Activated CD4-positive, alpha-beta memory T cell treated with anti-CD3 and anti-CD28 coated beads, Interleukin-2, amount 10 ng/mL, durations not matched to agents 7 days and 5 days (primary cell): ENCODE data around the gene MOV10L1. TPM values are rescaled to one million over a fixed set of nuclear protein-coding genes. Genes with fewer than 3 reads are reported as not detected.
"Not testable (repeated sequence)": the region's sequence is repeated elsewhere in the genome, so short reads cannot be mapped to it uniquely, and the experiment has no call there.

ENCODE experiments used
- CTCF ChIA-PET: fragments of 350-600 bp; sonication (Branson Sonifier 250); formaldehyde crosslinking; loops from one replicate; lab custom pipeline; 2021; ENCODE audit warnings: antibody characterized with exemption, inconsistent platforms; lab: Charles Lee
- POLR2A ChIA-PET: fragments of 350-600 bp; sonication (Branson Sonifier 250); formaldehyde crosslinking; loops from one replicate; lab custom pipeline; 2021; ENCODE audit warnings: antibody characterized with exemption; lab: Charles Lee
- DNase-seq: peaks from one replicate; pipeline ENCODE4 v3.0.0-alpha.2; 2020
- H3K27ac Mint-ChIP-seq: one replicate; pipeline ENCODE4 v1.8.0; 2021; ENCODE audit warnings: mild to moderate bottlenecking, mixed read lengths
- H3K27me3 Mint-ChIP-seq: one replicate; pipeline ENCODE4 v1.8.0; 2021; ENCODE audit warnings: mixed read lengths
- H3K36me3 Mint-ChIP-seq: one replicate; pipeline ENCODE4 v1.8.0; 2021; ENCODE audit warnings: low read depth, mixed read lengths
- H3K4me1 Mint-ChIP-seq: one replicate; pipeline ENCODE4 v1.8.0; 2021; ENCODE audit warnings: mixed read lengths
- H3K4me3 Mint-ChIP-seq: one replicate; pipeline ENCODE4 v1.8.0; 2021; ENCODE audit warnings: mild to moderate bottlenecking, mixed read lengths
- H3K9me3 Mint-ChIP-seq: one replicate; pipeline ENCODE4 v1.8.0; 2021; ENCODE audit warnings: mixed read lengths
- total RNA-seq, 2 experiments: library from RNA; stranded (reverse); gene quantifications; one replicate each; pipeline ENCODE4 v1.2.3, GENCODE V29; 2021

MOV10L1 gene
- total RNA-seq, 2 experiments from 2014 or later: not detected

DNA sequence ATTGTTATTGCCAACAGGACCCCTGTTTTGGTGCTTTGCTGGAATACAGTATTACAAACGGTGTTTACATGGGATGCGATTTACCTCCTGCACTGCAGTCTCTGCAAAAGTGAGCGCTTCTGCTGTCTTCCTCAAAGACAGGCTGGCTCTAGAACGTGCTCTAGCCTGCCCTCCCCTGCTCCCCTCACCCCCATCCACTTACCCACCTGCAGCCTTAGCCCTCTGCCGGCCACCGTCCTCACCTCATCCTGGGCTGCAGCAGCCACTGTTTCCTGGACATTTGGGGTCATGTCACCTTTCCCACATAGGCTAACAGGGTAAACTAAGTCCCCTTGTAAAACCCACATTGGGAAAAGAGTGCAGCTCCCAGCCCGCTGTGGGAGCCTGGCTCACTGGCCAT is 71.1 kb downstream of the MOV10L1 start:
- Mint-ChIP-seq H3K27ac (no peak overlapping the region), H3K4me3 (no peak overlapping the region), H3K4me1 (no peaks in the 10 kb centered on the region), H3K36me3 (no peaks in the 10 kb centered on the region), H3K9me3 (no peaks in the 10 kb centered on the region), H3K27me3 (peaks cover 18% of the 10 kb centered on the region)
- no peak for DNase-seq
- CTCF ChIA-PET: no interaction called here
- POLR2A ChIA-PET: no interaction called here

DNA sequence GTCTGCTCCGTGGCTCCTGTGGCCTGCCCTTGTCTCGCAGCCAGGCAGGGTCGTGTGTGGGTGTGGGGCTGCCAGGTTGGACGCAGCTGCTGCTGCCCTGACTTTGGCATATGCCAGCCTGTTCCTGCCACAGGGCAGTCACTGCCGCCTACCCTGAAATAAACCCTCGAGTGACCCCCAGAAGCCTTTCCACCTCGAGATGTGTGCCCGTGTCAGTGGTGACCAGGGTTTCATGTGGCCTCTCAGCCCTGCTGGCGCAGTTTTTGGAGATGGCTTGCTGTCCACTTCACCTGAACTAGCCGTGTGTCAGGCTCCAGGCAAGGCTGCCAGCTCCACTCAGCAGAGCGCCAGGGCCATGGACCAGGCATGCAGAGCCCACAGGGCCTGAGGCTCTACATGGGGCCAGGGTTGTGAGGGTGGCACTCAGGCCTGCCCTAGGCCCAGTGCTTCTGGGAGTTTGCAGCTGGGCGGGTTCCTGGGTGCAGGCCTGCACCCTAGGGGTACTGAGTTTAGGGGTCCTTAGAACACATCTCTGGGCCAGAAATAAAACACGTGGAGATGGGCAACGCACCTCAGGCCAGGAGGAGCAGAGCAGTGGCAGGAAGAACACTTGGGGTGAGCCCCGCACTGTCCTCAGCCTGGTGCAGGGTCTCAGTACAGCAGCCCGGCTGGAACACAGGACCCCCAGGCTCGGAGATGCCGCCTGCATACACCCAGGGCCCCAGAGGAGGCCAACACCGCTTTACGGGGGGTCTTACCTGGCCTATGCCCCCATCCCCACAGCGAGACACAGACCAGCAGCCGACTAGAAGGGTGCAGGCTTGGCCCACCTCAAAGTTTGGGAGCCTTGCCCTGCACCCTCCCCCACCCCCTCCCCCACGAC is 71.9 kb downstream of the MOV10L1 start:
- ChIA-PET POLR2A (no interaction called here), CTCF (no interaction called here)
- H3K36me3 Mint-ChIP-seq: no peaks in the 10 kb centered on the region
- H3K9me3 Mint-ChIP-seq: no peaks in the 10 kb centered on the region
- no peak overlapping the region for H3K27ac Mint-ChIP-seq
- H3K27me3 Mint-ChIP-seq: peaks cover 18% of the 10 kb centered on the region
- no peak overlapping the region for H3K4me3 Mint-ChIP-seq
- no peaks in the 10 kb centered on the region for H3K4me1 Mint-ChIP-seq
- DNase-seq: no peak

DNA sequence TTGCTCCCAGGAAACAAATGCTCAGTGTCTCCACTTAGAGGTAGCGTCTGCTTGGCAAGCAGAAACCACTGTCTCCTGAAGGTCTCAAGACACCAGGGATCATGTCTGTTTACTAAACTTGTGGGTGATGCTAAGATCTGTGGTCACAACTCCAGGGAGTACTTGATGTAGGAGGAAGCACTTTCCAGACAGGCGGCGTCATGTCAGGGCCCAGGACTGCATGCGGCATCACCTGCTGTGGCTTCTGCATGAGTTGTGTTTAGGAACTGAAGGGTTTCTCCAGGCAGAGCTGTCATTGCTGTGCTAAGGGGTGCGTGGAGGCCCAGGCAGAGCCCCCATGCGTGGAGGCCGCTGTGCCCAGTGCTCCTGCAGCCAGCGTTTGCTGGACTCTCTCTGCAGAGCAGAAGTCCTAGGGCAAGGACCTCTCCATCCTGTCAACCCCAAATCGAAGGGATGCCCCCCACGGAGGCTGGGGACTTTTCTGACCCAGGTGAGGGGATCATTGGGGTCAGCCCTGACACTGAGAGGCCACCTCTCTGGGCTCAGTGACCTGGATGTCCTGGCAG is 72.7 kb downstream of the MOV10L1 start:
- CTCF ChIA-PET: no interaction called here
- POLR2A ChIA-PET: no interaction called here
- H3K4me1 Mint-ChIP-seq: no peaks in the 10 kb centered on the region
- H3K27ac Mint-ChIP-seq: no peak overlapping the region
- no peak for DNase-seq
- H3K27me3 Mint-ChIP-seq: peaks cover 14% of the 10 kb centered on the region
- H3K4me3 Mint-ChIP-seq: no peak overlapping the region
- H3K9me3 Mint-ChIP-seq: no peaks in the 10 kb centered on the region
- no peaks in the 10 kb centered on the region for H3K36me3 Mint-ChIP-seq

DNA sequence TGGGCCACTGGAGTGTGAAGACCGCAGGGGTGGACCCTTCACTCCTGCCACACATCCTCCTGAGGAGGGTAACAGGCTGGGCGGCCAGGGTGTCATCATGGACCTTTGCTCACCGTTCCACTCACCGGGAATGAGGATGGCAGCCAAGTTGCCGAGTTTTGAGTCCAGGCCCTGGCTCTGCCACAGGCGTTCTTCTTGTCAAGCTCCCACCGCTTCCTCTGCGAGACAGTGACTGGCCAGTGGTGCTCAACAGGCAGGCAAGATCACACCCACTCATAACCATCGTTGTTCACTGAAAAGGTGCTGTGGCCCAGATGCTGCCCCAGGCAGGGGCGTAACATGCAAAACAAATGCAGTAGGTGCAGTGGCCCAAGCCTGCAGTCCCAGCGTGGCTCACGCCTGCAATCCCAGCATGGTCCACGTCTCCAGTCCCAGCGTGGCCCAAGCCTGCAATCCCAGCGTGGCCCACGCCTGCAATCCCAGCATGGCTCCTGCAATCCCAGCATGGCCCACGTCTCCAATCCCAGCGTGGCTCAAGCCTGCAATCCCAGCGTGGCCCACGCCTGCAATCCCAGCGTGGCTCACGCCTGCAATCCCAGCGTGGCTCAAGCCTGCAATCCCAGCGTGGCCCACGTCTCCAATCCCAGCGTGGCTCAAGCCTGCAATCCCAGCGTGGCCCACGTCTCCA is 75.8 kb downstream of the MOV10L1 start:
- no peak overlapping the region for H3K27ac Mint-ChIP-seq
- peaks cover 1% of the 10 kb centered on the region for H3K4me1 Mint-ChIP-seq
- CTCF ChIA-PET: no interaction called here

DNA sequence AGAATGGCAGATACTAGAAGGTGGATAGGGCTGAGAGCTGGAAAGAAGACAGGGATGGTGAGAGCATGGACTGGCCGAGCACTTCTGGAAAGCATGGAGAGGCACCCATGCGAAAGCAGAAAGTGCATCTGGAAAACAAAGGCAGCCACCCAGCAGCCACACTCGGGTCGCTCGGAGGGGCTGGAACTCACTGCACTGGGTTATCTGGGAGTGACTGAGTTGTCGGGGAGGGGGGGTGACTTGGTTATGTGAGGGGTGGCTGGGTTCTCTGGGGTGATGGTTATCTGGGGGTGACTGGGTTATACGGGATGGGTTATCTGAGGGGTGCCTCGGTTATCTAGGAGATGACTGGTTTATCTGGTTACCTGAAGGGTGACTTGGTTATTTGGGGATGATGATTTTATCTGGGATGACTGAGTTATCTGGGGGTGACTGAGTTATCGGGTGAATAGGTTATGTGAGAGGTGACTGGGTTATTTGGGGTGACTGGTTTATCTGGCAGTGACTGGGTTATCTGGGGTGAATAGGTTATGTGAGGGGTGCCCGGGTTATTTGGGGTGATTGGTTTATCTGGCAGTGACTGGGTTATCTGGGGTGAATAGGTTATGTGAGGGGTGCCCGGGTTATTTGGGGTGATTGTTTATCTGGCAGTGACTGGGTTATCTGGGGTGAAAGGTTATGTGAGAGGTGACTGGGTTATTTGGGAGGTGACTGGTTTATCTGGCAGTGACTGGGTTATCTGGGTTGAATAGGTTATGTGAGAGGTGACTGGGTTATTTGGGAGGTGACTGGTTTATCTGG is 78.1 kb downstream of the MOV10L1 start:
- Mint-ChIP-seq H3K4me1 (peaks cover 6% of the 10 kb centered on the region), H3K27ac (no peak overlapping the region), H3K9me3 (no peaks in the 10 kb centered on the region), H3K27me3 (peaks cover 31% of the 10 kb centered on the region), H3K4me3 (no peak overlapping the region), H3K36me3 (no peaks in the 10 kb centered on the region)
- DNase-seq: no peak
- POLR2A ChIA-PET: no interaction called here
- CTCF ChIA-PET: interaction anchor here (0.7 kb wide), 1 partner anchor 109 kb away, joined by 3 read pairs; no protein-coding TSS in a partner anchor

More for the DNA sequence above, 75.8 kb downstream of the MOV10L1 start:
- Mint-ChIP-seq H3K36me3 (no peaks in the 10 kb centered on the region), H3K4me3 (no peak overlapping the region), H3K27me3 (peaks cover 21% of the 10 kb centered on the region), H3K9me3 (no peaks in the 10 kb centered on the region)
- DNase-seq: no peak
- POLR2A ChIA-PET: no interaction called here

DNA sequence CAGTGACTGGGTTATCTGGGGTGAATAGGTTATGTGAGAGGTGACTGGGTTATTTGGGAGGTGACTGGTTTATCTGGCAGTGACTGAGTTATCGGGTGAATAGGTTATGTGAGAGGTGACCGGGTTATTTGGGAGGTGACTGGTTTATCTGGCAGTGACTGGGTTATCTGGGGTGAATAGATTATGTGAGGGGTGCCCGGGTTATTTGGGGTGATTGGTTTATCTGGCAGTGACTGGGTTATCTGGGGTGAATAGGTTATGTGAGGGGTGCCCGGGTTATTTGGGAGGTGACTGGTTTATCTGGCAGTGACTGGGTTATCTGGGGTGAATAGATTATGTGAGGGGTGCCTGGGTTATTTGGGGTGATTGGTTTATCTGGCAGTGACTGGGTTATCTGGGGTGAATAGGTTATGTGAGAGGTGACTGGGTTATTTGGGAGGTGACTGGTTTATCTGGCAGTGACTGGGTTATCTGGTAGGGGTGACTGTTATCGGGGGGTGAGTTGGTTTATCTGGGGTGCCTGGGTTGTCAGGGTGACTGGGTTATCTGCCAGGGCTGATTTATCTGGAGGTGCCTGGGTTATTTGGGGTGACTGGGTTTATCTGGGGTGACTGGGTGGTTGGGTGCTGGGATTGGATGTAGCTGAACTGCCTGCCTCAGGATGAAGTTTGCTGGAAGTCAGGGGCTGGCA is 78.8 kb downstream of the MOV10L1 start:
- H3K27ac Mint-ChIP-seq, H3K4me1 Mint-ChIP-seq, H3K9me3 Mint-ChIP-seq, DNase-seq, CTCF ChIA-PET, POLR2A ChIA-PET, H3K36me3 Mint-ChIP-seq: not testable (repeated sequence)
- Mint-ChIP-seq H3K4me3 (peak overlapping the region; percentile 60), H3K27me3 (peaks cover 31% of the 10 kb centered on the region)

DNA sequence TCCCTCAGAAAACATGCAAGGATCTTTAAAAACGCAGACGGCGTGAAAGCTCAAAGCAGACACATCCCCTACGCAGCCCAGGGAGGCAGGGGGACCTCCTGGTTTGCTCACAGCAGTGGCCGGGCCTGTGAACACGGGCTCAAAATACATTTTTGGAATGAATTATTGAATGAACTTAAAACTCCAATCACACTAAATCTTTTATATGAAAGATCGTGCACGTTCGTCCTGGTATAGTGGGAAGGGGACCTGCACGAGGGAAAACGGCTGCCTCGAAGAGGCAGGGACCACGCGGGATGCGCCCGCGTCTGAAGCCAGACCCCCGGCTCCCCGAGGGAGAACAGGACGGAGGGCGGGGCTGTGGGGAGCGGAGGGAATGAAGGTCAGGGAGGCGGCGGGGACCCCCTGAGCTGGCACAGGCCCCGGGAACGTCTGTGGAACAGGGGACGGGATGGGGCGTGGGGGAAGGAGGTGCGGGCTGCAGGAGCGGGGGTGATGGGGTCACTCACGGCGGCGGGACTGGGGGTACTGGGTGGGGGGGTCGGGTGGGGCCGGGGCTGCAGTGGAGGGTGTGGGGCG is 79.5 kb downstream of the MOV10L1 start:
- Mint-ChIP-seq H3K27ac (no peak overlapping the region), H3K4me3 (peak overlapping the region; percentile 60), H3K36me3 (no peaks in the 10 kb centered on the region), H3K4me1 (peaks cover 6% of the 10 kb centered on the region), H3K27me3 (peaks cover 31% of the 10 kb centered on the region), H3K9me3 (no peaks in the 10 kb centered on the region)
- no peak for DNase-seq
- CTCF ChIA-PET: no interaction called here
- POLR2A ChIA-PET: no interaction called here

DNA sequence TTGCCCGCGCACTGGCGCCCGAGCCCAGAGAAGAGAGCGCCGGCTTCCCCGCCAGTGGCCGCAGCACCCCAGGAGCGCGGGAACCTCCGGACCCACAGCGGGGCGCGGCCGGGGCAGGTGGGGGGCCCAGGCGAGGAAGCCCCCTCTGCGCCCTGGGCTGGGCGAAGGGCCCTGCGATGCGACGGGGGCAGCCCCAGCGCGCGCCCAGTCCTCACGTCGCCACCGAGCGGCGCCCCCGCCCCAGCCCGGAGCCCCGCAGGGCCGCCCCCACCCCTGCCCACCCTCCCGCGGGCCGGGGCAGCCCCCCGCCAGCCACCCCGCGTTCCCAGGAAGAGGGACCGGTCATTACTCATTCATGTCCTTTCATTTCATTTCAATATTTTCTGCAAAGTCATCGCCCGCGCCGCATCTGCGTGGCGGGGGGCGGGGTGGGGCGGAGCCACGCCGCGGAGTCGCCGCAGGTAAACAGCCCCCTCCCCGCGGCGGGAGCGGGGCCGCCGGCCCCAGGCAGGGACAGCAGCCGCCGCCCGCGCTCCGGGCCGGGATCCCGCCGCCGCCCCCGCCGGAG is 80.1 kb downstream of the MOV10L1 start:
- ChIA-PET CTCF (no interaction called here), POLR2A (no interaction called here)
- peaks cover 6% of the 10 kb centered on the region for H3K4me1 Mint-ChIP-seq

DNA sequence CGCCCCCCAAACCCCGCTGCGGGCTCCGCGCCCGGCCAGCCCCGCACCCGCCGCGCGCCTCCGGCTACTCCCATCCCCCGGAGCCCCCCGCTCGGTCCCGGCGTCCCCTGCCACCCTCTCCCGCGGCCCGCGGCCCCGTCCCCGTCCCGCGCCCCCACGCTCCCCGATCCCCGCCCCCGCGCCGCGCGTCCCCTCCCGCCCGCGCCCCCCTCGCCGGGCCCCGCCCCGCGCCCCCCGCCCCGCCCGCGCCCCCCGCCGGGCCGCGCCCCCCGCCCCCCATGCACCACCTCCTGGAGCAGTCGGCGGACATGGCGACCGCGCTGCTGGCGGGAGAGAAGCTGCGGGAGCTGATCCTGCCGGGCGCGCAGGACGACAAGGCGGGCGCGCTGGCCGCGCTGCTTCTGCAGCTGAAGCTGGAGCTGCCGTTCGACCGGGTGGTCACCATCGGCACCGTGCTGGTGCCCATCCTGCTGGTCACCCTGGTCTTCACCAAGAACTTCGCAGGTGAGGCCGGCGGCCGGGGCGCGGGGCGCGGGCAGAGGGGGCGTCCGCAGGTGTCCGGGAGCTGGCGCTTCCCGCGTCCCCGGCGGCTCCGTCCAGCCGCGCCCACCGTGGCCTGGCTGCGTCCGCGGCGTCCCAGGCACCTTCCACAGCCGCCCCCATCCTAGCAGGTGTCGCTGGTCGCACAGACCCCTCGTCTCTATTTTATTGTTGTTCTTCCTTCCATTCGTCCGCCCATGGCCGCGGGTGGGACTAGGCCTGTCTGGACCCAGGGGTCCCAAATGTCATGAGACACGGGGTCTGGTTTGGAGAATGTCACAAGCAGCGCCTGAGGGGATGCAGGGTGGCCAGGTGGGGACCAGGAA is 80.9 kb downstream of the MOV10L1 start, which contains the start of gene PANX2:
PANX2 (plus strand) TSS at position 279 of the 866 bp plus-strand sequence; CDS start at position 279, 0 bp downstream.
- no peaks in the 10 kb centered on the region for H3K36me3 Mint-ChIP-seq
- peaks cover 31% of the 10 kb centered on the region for H3K27me3 Mint-ChIP-seq
- H3K9me3 Mint-ChIP-seq: no peaks in the 10 kb centered on the region
- peaks cover 6% of the 10 kb centered on the region for H3K4me1 Mint-ChIP-seq
- ChIA-PET CTCF (no interaction called here), POLR2A (interaction anchor here (2.2 kb wide), 1 partner anchor 20 kb away, joined by 9 read pairs; no protein-coding TSS in a partner anchor)
- no peak within 1 kb of the TSS for H3K27ac Mint-ChIP-seq
- peak within 1 kb of the TSS; percentile 66 for H3K4me3 Mint-ChIP-seq
- DNase-seq: no peak

More for the DNA sequence above, 80.1 kb downstream of the MOV10L1 start:
- Mint-ChIP-seq H3K27ac (no peak overlapping the region), H3K27me3 (peaks cover 31% of the 10 kb centered on the region), H3K4me3 (peak overlapping the region; percentile 40), H3K36me3 (no peaks in the 10 kb centered on the region), H3K9me3 (no peaks in the 10 kb centered on the region)
- DNase-seq: peak; percentile 55

DNA sequence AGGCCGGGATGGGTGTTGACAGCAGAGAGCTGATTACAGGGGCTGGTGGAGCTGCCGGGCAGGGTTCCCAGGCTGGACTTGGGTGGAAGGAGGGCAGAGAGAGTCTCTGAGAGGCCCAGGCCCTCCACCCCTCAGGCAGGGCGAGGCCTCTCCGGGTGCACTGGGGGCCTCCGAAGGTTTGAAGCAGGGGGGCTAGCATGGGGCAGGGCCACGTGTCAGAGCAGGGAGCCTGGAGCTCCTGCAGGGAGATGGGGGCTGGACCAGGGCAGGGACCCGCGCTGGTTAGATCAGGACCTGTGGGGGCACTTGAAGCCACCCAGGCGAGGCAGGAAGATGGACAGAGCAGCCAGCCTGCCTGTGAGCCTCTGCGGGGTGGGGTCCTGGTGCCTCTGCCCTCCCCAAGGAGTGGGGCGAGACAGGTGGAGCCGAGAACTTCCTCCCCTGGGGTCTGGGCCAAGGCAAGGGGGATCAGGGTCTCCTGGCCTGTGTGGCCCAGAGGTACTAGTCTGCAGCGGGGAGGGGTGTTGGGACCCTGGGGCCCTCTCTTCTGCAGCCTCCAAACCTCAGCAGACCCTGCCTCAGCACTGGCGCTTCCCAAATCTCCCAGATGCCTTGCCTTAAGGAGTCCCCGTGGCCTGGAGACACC is 81.6 kb downstream of the MOV10L1 start:
- no peaks in the 10 kb centered on the region for H3K36me3 Mint-ChIP-seq
- CTCF ChIA-PET: no interaction called here
- no peaks in the 10 kb centered on the region for H3K9me3 Mint-ChIP-seq

More for the DNA sequence above, 81.6 kb downstream of the MOV10L1 start:
- H3K27me3 Mint-ChIP-seq: peaks cover 31% of the 10 kb centered on the region
- H3K27ac Mint-ChIP-seq: no peak overlapping the region
- POLR2A ChIA-PET: interaction anchor here (2.2 kb wide), 1 partner anchor 19 kb away, joined by 9 read pairs; no protein-coding TSS in a partner anchor
- DNase-seq: no peak
- peaks cover 6% of the 10 kb centered on the region for H3K4me1 Mint-ChIP-seq
- peak overlapping the region; percentile 66 for H3K4me3 Mint-ChIP-seq
